ENCODE results near the gene RPLP1. TPM values are rescaled to one million over a fixed set of nuclear protein-coding genes. Genes with fewer than 3 reads are reported as not detected.

The RPLP1 gene
- total RNA-seq: 1,000 to 10,000 TPM; 1,985 to 2,291 TPM

DNA sequence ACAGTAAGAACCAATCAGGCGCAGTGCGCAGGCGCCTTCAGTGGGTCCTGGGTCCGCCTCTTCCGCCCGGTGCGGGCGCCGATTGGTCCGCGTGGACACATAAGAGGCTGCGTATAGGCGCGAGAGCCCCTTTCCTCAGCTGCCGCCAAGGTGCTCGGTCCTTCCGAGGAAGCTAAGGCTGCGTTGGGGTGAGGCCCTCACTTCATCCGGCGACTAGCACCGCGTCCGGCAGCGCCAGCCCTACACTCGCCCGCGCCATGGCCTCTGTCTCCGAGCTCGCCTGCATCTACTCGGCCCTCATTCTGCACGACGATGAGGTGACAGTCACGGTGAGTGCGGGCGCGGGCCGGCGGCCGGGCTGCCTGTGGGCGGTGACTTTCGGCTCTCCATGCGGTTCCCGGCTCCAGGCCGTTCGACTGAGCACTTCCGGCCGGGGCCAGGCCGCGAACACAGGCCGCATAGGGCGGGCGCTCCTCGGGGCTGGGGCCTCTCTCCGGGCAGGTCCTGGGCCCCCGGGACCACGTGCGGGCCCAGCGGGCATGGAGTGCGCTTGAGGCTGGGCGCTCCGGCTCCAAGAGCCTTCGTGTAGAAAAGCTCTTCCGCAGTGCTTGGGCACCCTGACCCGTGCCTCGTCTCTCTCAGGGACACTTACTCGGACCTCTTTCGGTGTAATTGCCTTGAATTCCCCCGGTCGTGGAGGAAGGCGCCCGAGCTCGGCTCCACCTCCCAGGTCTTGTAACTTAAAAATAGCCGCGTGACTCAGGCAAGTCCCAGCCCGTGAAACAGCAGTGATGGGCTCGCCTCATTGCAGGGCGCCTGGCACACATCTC lies at the start of gene RPLP1:
RPLP1 (plus strand) TSS at position 127 of the 830 bp plus-strand sequence; CDS start at position 258, 131 bp downstream.
- Mint-ChIP-seq H3K36me3 (ENCODE audit: low read depth) (peaks cover 58% of the 10 kb centered on the region), H3K9me3 (no peaks in the 10 kb centered on the region), H3K27me3 (no peaks in the 10 kb centered on the region), H3K27ac (peak within 1 kb of the TSS; percentile 96), H3K4me3 (peak within 1 kb of the TSS; percentile 98), H3K4me1 (peaks cover 23% of the 10 kb centered on the region)
- peak; percentile 93 for ATAC-seq (replicated peaks)

DNA sequence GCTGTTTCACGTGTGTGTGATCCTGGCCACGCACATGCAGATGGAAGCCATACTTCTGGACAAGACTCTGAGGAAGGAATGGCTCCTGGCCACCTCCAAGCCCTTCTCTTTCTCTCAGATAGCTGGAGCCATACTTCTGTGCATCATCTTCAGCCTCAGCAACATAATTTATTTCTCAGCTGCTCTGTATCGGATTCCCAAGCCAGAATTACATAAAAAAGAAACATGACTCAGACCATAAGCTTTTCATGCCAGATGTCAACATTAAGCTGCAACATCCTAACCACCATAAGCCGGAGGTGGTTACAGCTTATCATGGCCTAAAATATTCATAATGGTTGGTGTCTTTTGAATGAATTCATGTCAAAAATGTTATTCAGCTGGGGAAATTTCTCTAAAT lies 49.0 kb upstream of the RPLP1 start:
- no peak overlapping the region for H3K27ac Mint-ChIP-seq
- H3K4me3 Mint-ChIP-seq: no peak overlapping the region
- H3K36me3 Mint-ChIP-seq (ENCODE audit: low read depth): no peaks in the 10 kb centered on the region
- H3K27me3 Mint-ChIP-seq: peaks cover 6% of the 10 kb centered on the region
- no peaks in the 10 kb centered on the region for H3K4me1 Mint-ChIP-seq
- no peak for ATAC-seq (replicated peaks)
- H3K9me3 Mint-ChIP-seq: no peaks in the 10 kb centered on the region

DNA sequence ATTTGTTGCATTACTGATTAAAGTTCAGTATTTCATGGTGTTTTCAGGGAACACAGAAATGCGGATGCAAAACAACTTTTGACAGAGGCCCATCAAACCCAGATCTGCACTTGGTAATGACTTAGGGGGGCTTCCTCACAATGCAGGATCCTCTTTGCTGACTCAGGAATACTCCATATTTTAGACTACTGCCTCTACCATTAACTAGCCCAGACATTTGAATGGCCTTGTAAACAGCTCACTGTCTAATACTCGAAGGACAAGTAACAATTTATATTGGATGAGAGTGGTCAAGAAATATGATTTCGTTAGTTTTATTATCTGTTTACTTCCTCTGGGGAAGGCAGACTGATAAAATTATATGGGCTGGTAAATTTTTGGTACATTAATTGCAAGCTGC lies 47.5 kb upstream of the RPLP1 start:
- H3K27ac Mint-ChIP-seq: no peak overlapping the region
- no peak overlapping the region for H3K4me3 Mint-ChIP-seq
- ATAC-seq (replicated peaks): no peak
- peaks cover 6% of the 10 kb centered on the region for H3K27me3 Mint-ChIP-seq
- H3K9me3 Mint-ChIP-seq: no peaks in the 10 kb centered on the region
- H3K4me1 Mint-ChIP-seq: no peaks in the 10 kb centered on the region
- no peaks in the 10 kb centered on the region for H3K36me3 Mint-ChIP-seq (ENCODE audit: low read depth)

DNA sequence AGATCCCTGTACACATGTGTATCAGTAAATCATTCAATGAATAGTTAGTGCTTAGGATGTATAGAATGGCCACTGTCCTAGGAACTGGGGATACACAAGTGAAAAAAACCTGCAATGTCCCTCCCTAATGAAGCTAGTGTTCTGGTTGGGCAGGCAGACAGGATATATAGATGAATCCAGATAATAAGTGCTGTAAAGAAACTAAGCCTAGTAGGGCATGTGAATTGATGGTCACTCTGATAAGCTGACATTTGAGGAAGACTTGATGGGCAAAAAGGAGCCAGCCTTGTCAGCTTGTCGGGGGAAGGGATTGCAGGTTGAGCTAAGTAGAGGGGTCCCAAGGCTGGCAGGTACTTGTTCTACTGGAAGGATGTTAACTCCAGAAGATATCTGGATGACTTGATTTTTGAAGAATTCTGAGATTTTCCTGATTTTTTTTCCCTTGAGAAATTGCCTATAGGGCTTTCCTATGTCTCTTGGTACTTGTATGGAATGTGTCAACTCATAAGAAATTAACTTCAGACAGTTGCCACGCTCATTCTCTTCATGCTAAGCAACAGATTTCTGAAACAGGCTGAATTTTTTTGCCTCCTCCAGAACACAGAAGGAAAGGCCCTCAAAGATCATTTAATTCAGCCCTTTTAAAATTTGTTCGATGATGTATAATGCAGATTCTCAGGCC lies 44.8 kb upstream of the RPLP1 start:
- H3K4me3 Mint-ChIP-seq: no peak overlapping the region
- peaks cover 6% of the 10 kb centered on the region for H3K27me3 Mint-ChIP-seq
- H3K36me3 Mint-ChIP-seq (ENCODE audit: low read depth): no peaks in the 10 kb centered on the region
- ATAC-seq (replicated peaks): no peak
- H3K27ac Mint-ChIP-seq: no peak overlapping the region
- H3K4me1 Mint-ChIP-seq: no peaks in the 10 kb centered on the region
- H3K9me3 Mint-ChIP-seq: no peaks in the 10 kb centered on the region

DNA sequence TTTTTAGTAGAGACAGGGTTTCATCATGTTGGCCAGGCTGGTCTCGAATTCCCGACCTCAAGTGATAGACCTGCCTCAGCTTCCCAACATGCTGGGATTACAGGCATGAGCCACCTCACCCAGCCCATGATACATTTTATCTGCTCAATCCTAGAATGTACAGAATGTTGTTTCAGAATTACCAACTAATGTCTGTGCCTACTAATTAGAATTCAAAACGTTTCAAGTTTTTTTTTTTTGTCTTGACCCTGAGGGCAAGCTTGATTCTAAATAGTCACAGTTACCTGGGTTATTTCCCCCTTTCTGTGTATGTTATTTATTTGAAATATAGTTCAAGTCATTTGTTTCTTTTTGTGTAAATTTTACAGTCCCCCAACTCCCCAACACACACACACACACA lies 43.8 kb upstream of the RPLP1 start:
- H3K36me3 Mint-ChIP-seq (ENCODE audit: low read depth): no peaks in the 10 kb centered on the region
- H3K9me3 Mint-ChIP-seq: no peaks in the 10 kb centered on the region
- peaks cover 1% of the 10 kb centered on the region for H3K4me1 Mint-ChIP-seq
- peaks cover 6% of the 10 kb centered on the region for H3K27me3 Mint-ChIP-seq
- ATAC-seq (replicated peaks): no peak
- H3K4me3 Mint-ChIP-seq: no peak overlapping the region
- H3K27ac Mint-ChIP-seq: no peak overlapping the region

DNA sequence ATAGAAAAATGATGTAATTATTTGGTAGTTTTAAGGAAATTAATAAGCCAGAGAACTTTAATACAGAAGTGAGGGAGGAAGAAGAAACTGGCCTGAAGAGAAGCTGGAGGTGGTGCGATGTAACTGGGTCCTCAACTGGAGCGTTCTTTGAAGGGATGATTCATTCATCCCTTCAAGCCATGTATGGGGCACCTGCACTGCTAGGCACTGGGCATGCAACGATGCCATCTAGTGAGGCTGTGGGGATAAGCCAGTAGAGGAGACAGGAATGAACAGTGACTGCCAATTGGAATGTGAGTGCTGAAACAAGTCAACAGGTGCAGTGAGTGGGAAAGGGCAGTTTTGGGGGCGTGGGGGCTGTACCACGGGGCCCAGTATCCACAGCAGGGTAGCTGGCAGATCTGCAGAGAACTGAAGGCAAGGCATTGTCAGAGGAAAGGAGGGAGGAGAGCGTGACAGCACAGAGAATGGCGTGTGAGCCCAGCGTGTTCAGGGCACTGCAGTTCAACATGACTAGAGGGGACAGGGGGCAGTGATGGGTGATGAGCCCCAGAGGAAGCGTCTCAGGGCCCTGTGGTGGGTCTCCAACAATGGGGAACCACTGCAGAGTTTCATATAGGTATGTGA lies 42.3 kb upstream of the RPLP1 start:
- H3K9me3 Mint-ChIP-seq: no peaks in the 10 kb centered on the region
- H3K27ac Mint-ChIP-seq: no peak overlapping the region
- no peaks in the 10 kb centered on the region for H3K36me3 Mint-ChIP-seq (ENCODE audit: low read depth)
- ATAC-seq (replicated peaks): peak; percentile 33
- H3K27me3 Mint-ChIP-seq: peaks cover 6% of the 10 kb centered on the region
- no peak overlapping the region for H3K4me3 Mint-ChIP-seq
- peaks cover 5% of the 10 kb centered on the region for H3K4me1 Mint-ChIP-seq

DNA sequence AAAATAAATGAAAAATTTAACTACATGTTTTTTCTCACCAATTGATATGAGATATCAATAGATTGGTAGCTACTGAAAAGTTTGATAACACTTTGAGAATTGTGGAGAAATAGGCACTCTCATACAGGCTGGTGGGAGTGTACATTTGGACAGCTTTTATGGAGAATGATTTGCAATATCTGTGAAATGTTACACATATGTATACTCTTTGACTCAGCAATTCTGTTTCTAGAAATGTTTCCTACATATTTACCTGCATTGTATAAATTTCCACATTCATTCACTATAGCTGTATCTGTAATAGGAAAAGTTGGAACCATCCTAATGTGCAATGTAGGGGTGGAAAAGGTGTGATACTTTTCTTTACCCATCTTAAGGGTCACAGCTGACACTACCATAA lies 40.3 kb upstream of the RPLP1 start:
- ATAC-seq (replicated peaks): no peak
- H3K9me3 Mint-ChIP-seq: no peaks in the 10 kb centered on the region
- peaks cover 5% of the 10 kb centered on the region for H3K4me1 Mint-ChIP-seq
- H3K27ac Mint-ChIP-seq: no peak overlapping the region
- peaks cover 6% of the 10 kb centered on the region for H3K27me3 Mint-ChIP-seq
- H3K36me3 Mint-ChIP-seq (ENCODE audit: low read depth): peaks cover under 1% of the 10 kb centered on the region
- H3K4me3 Mint-ChIP-seq: no peak overlapping the region

DNA sequence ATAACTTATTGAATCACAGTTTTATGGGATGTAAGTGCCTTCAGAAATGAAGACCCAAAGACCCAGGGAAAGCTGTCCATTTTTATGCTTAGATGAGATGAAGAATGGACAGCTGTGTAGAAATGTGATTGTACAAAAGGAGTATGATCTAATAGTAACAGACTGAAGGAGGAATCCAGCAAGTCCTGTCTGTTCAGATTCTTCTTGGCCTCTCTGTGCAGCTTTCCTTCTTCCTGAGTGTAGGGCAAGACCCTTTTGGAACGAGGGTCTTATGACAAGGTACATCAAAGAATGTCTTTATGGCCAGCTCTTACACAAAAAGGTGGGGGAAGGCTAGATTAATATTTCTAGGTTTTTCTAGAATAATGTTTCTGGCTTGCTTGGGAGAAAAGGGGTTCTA lies 39.9 kb upstream of the RPLP1 start:
- Mint-ChIP-seq H3K4me3 (peak overlapping the region; percentile 80), H3K27ac (no peak overlapping the region), H3K9me3 (no peaks in the 10 kb centered on the region), H3K4me1 (peaks cover 5% of the 10 kb centered on the region), H3K36me3 (ENCODE audit: low read depth) (peaks cover 4% of the 10 kb centered on the region), H3K27me3 (peaks cover 5% of the 10 kb centered on the region)
- ATAC-seq (replicated peaks): no peak

DNA sequence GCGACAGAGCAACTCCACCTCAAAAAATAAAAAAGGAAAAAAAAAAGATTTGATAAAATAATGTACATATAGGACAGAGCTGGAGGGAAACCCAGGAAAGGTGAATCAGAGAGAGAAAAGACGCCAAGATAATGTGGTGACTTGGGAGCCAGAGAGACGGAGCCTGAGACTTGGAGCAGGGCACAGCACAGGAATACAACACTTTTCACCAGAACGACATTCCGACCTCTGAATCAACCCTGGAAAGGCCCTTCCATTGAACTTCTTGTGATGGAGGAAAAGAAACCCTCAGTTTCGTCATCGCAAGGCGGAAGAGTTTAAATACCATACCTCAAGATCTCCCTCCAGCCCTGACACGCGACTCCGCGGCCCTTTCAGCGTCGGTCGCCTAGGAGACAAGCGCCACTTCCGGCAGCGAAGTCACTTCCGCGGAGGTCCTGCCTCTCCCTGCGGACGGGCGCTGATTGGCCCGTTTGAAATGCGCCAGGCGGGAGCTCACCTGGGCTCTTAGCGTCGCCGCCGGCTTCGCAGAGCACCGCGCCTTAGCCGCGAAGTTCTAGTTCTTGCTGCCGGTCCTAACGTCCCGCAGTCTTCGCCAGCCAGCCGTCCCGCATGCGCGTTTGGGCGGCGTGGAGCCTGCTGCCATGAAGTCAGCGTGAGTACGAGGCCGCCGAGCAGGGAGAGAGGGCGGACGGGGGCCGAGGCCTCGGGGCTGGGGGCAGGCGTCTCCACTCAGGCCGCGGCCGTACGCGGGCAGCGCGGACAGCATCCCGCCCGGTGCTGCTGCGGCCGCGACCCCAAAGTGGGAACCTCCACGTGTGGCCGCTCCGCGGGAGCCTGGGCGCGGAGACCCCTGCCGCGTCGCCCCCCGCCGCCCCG lies 38.6 kb upstream of the RPLP1 start, which contains the start of gene KIF23:
KIF23 (plus strand) TSS at position 528 of the 879 bp plus-strand sequence; CDS start at position 645, 117 bp downstream.
- peak within 1 kb of the TSS; percentile 73 for H3K27ac Mint-ChIP-seq
- H3K4me3 Mint-ChIP-seq: peak within 1 kb of the TSS; percentile 80
- ATAC-seq (replicated peaks): peak; percentile 99
- no peaks in the 10 kb centered on the region for H3K27me3 Mint-ChIP-seq
- no peaks in the 10 kb centered on the region for H3K9me3 Mint-ChIP-seq
- peaks cover 5% of the 10 kb centered on the region for H3K4me1 Mint-ChIP-seq
- H3K36me3 Mint-ChIP-seq (ENCODE audit: low read depth): peaks cover 12% of the 10 kb centered on the region

DNA sequence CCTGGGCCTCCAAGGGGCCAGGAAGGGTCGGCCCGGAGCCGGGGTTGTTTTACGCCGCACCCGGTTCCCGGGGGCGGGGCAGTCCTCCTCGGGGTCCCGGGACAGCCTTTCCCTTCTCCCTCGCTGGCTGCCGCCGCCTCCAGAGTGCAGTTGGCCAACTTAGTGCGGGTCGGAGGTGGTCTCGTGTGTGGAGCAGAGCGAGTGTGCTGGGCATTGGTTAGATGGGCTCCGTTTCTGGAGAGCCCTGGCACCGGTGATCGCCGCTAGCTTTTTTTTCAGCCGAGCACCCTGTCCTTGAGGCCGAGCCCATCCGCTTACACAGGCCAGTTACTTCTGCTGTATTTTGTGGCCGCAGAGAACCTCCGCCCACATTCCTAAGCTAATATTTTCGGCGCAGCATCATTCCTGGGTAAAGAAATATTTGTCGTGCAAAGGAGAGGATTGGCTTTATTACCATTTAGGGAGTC lies 37.9 kb upstream of the RPLP1 start:
- H3K27me3 Mint-ChIP-seq: no peaks in the 10 kb centered on the region
- peaks cover 18% of the 10 kb centered on the region for H3K36me3 Mint-ChIP-seq (ENCODE audit: low read depth)
- H3K27ac Mint-ChIP-seq: no peak overlapping the region

DNA sequence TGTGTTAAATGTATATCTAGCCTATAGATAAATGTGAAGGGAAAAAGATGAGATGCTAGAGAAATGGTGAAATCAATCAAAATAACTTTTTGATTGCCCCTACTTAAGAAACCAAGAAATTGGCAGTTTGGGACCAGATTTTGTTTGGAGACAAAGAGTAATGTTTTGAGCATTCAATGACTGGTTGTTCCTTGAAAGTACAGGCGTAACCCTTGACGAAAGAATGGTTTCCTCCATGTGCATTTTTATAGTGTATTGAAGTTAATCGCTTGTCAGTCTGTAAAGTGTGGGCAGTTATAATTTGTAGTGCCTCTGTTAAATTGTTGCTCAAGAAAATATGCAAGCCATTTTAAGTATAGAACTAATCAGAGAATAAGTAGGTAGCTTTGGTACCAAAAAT lies 37.2 kb upstream of the RPLP1 start:
- peaks cover 19% of the 10 kb centered on the region for H3K36me3 Mint-ChIP-seq (ENCODE audit: low read depth)
- H3K27ac Mint-ChIP-seq: no peak overlapping the region
- no peaks in the 10 kb centered on the region for H3K27me3 Mint-ChIP-seq
- peak overlapping the region; percentile 80 for H3K4me3 Mint-ChIP-seq
- no peak for ATAC-seq (replicated peaks)
- H3K9me3 Mint-ChIP-seq: no peaks in the 10 kb centered on the region
- H3K4me1 Mint-ChIP-seq: peaks cover 5% of the 10 kb centered on the region

More for the DNA sequence above, 37.9 kb upstream of the RPLP1 start:
- peak overlapping the region; percentile 80 for H3K4me3 Mint-ChIP-seq
- peaks cover 5% of the 10 kb centered on the region for H3K4me1 Mint-ChIP-seq
- no peaks in the 10 kb centered on the region for H3K9me3 Mint-ChIP-seq
- ATAC-seq (replicated peaks): peak; percentile 20

DNA sequence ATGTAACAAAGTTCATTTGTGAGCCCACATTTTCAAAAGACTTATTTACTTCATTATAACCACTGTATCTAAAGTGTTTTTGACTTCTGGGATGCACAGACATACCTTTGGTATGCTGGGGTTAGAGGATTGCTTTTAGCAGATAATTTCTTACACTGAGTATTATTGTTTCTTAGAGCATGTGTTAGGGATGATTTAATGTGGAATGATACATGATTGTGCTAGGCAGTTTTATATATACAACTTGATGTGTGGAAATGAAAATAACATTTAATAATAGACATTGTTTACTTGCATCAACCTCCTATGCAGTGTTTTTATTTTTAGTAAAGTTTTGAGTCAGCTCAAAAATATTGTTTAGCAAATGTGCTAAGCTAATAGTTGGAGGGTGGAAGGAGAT lies 35.0 kb upstream of the RPLP1 start:
- Mint-ChIP-seq H3K4me1 (peaks cover 5% of the 10 kb centered on the region), H3K4me3 (no peak overlapping the region), H3K9me3 (no peaks in the 10 kb centered on the region), H3K36me3 (ENCODE audit: low read depth) (peaks cover 34% of the 10 kb centered on the region), H3K27me3 (no peaks in the 10 kb centered on the region), H3K27ac (no peak overlapping the region)
- no peak for ATAC-seq (replicated peaks)

DNA sequence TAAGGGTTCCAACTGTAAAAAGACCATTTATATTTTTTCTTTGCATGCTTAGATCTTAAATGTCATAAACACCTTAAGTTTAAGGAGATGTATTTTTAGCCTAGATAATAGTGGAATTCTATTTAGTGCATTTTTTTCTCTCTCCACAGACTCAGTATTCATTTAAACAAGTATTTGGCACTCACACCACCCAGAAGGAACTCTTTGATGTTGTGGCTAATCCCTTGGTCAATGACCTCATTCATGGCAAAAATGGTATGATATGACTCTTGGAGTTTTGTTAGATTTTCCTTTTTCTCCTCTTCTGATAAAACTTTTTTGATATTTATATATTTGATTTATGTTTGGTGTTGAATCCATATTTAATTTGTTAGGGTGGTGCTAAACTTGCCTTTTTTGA lies 31.1 kb upstream of the RPLP1 start:
- Mint-ChIP-seq H3K9me3 (no peaks in the 10 kb centered on the region), H3K4me1 (no peaks in the 10 kb centered on the region), H3K4me3 (no peak overlapping the region), H3K36me3 (ENCODE audit: low read depth) (peaks cover 56% of the 10 kb centered on the region), H3K27me3 (no peaks in the 10 kb centered on the region), H3K27ac (no peak overlapping the region)
- ATAC-seq (replicated peaks): no peak

Measured in activated T-helper 17 cell treated with anti-CD3 and anti-CD28 coated beads, Interleukin-2, amount 50 U/mL, for 72 hours (primary cell).